HepG2 (cell line): ENCODE results near the gene TRIM25. TPM values are rescaled to one million over a fixed set of nuclear protein-coding genes. Genes with fewer than 3 reads are reported as not detected.

Experiments used
- ATAC-seq: fragments of 200-7000 bp; cut with Tn5 transposase; 3 replicates; pipeline ENCODE4 v1.9.1; 2020; ENCODE audit warnings: mild to moderate bottlenecking, moderate library complexity
- BruUV-seq: library from RNA; stranded (reverse); fragments of 400-500 nt; replicated peaks from 2 replicates; lab custom pipeline; 2021; lab: Mats Ljungman, UMichigan
- CTCF ChIA-PET: fragments of 300-600 bp; formaldehyde crosslinking; extraction: SDS; loops from one replicate; lab custom pipeline; 2021; ENCODE audit warnings: low total read pairs, inconsistent platforms, low intra/inter-chr PET ratio; lab: Yijun Ruan, JAX
- POLR2A ChIA-PET: fragments of 350-600 bp; sonication (Branson Sonifier 250); formaldehyde crosslinking; loops from one replicate; lab custom pipeline; 2020; ENCODE audit warnings: antibody characterized with exemption, inconsistent platforms; lab: Yijun Ruan, JAX
- DNase-seq: peaks from one replicate; pipeline ENCODE4 v3.0.0-alpha.2; 2015; ENCODE audit warnings: low spot score
- FAIRE-seq: peaks from 3 replicates; lab custom pipeline; 2011; peaks lifted over from hg19 to GRCh38; lab: Jason Lieb, UNC
- H2AFZ ChIP-seq: one replicate; pipeline ENCODE4 v1.6.1; 2011; ENCODE audit warnings: low read length, inconsistent platforms
- H3K27ac ChIP-seq: fragments of 300-600 bp; 3 replicates; pipeline ENCODE4 v1.8.0; 2011; ENCODE audit warnings: mixed run types, mild to moderate bottlenecking, mixed read lengths, low read length, inconsistent platforms; ENCODE audit not compliant: insufficient read depth; ENCODE audit errors: extremely low read length
- H3K27me3 ChIP-seq, 2 experiments: fragments of 200-600 bp in 1 of 2; 2 replicates in 1 of 2; 3 replicates in 1 of 2; pipeline versions ENCODE4 v1.6.0 to v1.8.0; 2011; ENCODE audit warnings: low read length in 2 of 2, mild to moderate bottlenecking in 2 of 2, moderate library complexity in 2 of 2, inconsistent platforms in 1 of 2; ENCODE audit not compliant: insufficient read depth in 2 of 2, control insufficient read depth in 1 of 2
- H3K36me3 ChIP-seq, 2 experiments: fragments of 200-600 bp in 1 of 2; replicated peaks in 1 of 2; 2 replicates in 1 of 2; 3 replicates in 1 of 2; pipeline versions ENCODE4 v1.5.1 to v1.8.0; 2011; ENCODE audit warnings: low read length in 2 of 2, inconsistent platforms in 1 of 2; ENCODE audit not compliant: insufficient read depth in 2 of 2, control insufficient read depth in 1 of 2
- H3K4me1 ChIP-seq: 2 replicates; pipeline ENCODE4 v1.5.1; 2012; ENCODE audit warnings: low read length, inconsistent platforms; ENCODE audit not compliant: insufficient read depth
- H3K4me2 ChIP-seq: 2 replicates; pipeline ENCODE4 v1.6.0; 2011; ENCODE audit warnings: low read depth, low read length, inconsistent platforms
- H3K4me3 ChIP-seq, 3 experiments: fragments of 200-600 bp in 1 of 3; sonication (generic), shearing (Covaris generic) in 1 of 3; replicated peaks in 1 of 3; 2 replicates each; pipeline ENCODE4 v1.5.1; 2011 to 2016; ENCODE audit warnings: low read length in 3 of 3, inconsistent platforms in 2 of 3, low read depth in 2 of 3, mild to moderate bottlenecking in 2 of 3, control low read depth in 1 of 3, mixed read lengths in 1 of 3; ENCODE audit not compliant: insufficient read depth in 1 of 3
- H3K79me2 ChIP-seq: one replicate; pipeline ENCODE4 v1.6.1; 2011; ENCODE audit warnings: low read length, inconsistent platforms; ENCODE audit not compliant: insufficient read depth
- H3K9ac ChIP-seq: 2 replicates; pipeline ENCODE4 v1.6.0; 2011; ENCODE audit warnings: mild to moderate bottlenecking, low read depth, low read length, inconsistent platforms; ENCODE audit not compliant: insufficient read depth
- H3K9me3 ChIP-seq: 2 replicates; pipeline ENCODE4 v1.5.1; 2012; ENCODE audit warnings: mild to moderate bottlenecking, low read length
- H4K20me1 ChIP-seq: 2 replicates; pipeline ENCODE4 v1.6.0; 2011; ENCODE audit warnings: inconsistent platforms, mild to moderate bottlenecking, low read length, moderate library complexity; ENCODE audit not compliant: insufficient read depth
- ATAD3A ChIP-seq: sonication (generic); formaldehyde crosslinking; IDR thresholded peaks from 2 replicates; pipeline ENCODE4 v1.4.0; 2020; ENCODE audit warnings: missing genetic modification reagents
- CAMTA2 ChIP-seq: sonication (generic); formaldehyde crosslinking; IDR thresholded peaks from 2 replicates; pipeline ENCODE4 v1.4.0; 2020; ENCODE audit warnings: mild to moderate bottlenecking, missing genetic modification reagents, borderline replicate concordance
- CHCHD3 ChIP-seq: sonication (generic); formaldehyde crosslinking; IDR thresholded peaks from 2 replicates; pipeline ENCODE4 v1.8.0; 2022; ENCODE audit warnings: mild to moderate bottlenecking, missing genetic modification reagents, moderate library complexity
- RBFOX2 ChIP-seq: fragments of 200-400 bp; formaldehyde crosslinking; IDR thresholded peaks from 2 replicates; pipeline ENCODE4 v1.6.1; 2017; ENCODE audit warnings: low read depth, mild to moderate bottlenecking, low read length
- RFX3 ChIP-seq: IDR thresholded peaks from 2 replicates; pipeline ENCODE4 v1.6.1; 2016; ENCODE audit warnings: missing biosample characterization, missing genetic modification reagents
- WGBS: methylation state at CpG from one replicate; pipeline ENCODE4 v1.1.6; 2017; ENCODE audit warnings: low lambda C conversion rate; 5-methylcytosine and 5-hydroxymethylcytosine counted together
- in situ Hi-C: cut with HindIII; loops from 2 replicates; pipeline ENCODE4 v1.10.0; 2017; ENCODE audit warnings: low pct_unique_long_range_greater_than_20kb; ENCODE audit not compliant: extremely low pct_ligation_motif_present
- intact Hi-C: fragments of 100-400 bp; cut with micrococcal nuclease; formaldehyde crosslinking; loops from one replicate; pipeline ENCODE4 v1.10.0; 2022; ENCODE audit not compliant: unreplicated experiment
- polyA plus RNA-seq, 8 experiments: library from polyadenylated mRNA; depleted of rRNA in 3 of 8; stranded (reverse) in 7 of 8; unstranded in 1 of 8; fragments of >200 nt; fragmentation: Illumina TruSeq in 4 of 8; extraction: Trizol in 4 of 8; gene quantifications; 2 replicates each; pipeline versions ENCODE4 v1.2.1 to v1.2.3, GENCODE V29; 2011 to 2016; ENCODE audit warnings: low read depth in 4 of 8, missing spikeins in 1 of 8, mixed read lengths in 1 of 8; ENCODE audit not compliant: insufficient read depth in 1 of 8
- total RNA-seq, 5 experiments: library from RNA; depleted of rRNA; stranded (reverse); fragments of >200 nt; fragmentation: Illumina TruSeq; extraction: Trizol; gene quantifications; 2 replicates each; pipeline ENCODE4 v1.2.3, GENCODE V29; 2016; ENCODE audit warnings: low read depth in 1 of 5

Gene TRIM25
- total and polyA plus RNA-seq, 2 of the 13 experiments (the other 11 are each of a cell fraction or from before 2014, with no cell fraction given) = 30.8 to 42.2 TPM

- Histone ChIP-seq H3K9me3 (no peaks in the 10 kb centered on the region), H3K4me3 (no peak overlapping the region), H3K4me1 (peaks cover 13% of the 10 kb centered on the region), H3K36me3 (peaks cover 58 to 93% of the 10 kb centered on the region in 2 experiments), H4K20me1 (peaks cover 6% of the 10 kb centered on the region; the same call in 1 of the 2 replicates), H3K4me2 (no peak overlapping the region), H3K27me3 (no peaks in the 10 kb centered on the region), H2AFZ (no peak overlapping the region), H3K9ac (no peak overlapping the region), H3K27ac (no peak overlapping the region), H3K79me2 (no peaks in the 10 kb centered on the region)
- FAIRE-seq (no peak), ATAC-seq (no peak), DNase-seq (no peak)
- over 99% methylated on average over 5 of the region's 5 CpGs for WGBS
- no TSS peak for BruUV-seq
- ChIA-PET POLR2A (interaction anchor here (0.7 kb wide), 1 partner anchor 11 kb away, joined by 4 read pairs; no protein-coding TSS in a partner anchor), CTCF (no interaction called here)
- intact Hi-C loops = no loop called here
- in situ Hi-C loops = no loop called here
- TF ChIP-seq RBFOX2 = peak; percentile 18; the same call in 1 of the 2 replicates
- TF ChIP-seq CAMTA2 (CRISPR knock-in tag) = no peak
- no peak for TF ChIP-seq RFX3 (CRISPR knock-in tag)
Measured at GRCh38 chr17:56903560-56903959, 10.3 kb downstream of the TRIM25 start.

GRCh38 chr17:56902348-56902747 lies 11.5 kb downstream of the TRIM25 start:
- BruUV-seq = no TSS peak
- H3K27me3 ChIP-seq = no peaks in the 10 kb centered on the region
- CTCF ChIA-PET = no interaction called here
- no peak overlapping the region for H3K4me2 ChIP-seq
- H3K9me3 ChIP-seq = no peaks in the 10 kb centered on the region
- ATAC-seq (no peak), DNase-seq (no peak), FAIRE-seq (no peak)
- H4K20me1 ChIP-seq = peaks cover 6% of the 10 kb centered on the region; the same call in 1 of the 2 replicates
- H3K9ac ChIP-seq = no peak overlapping the region
- no peak for TF ChIP-seq CHCHD3 (CRISPR knock-in tag)
- TF ChIP-seq ATAD3A (CRISPR knock-in tag) = 0 out of 2 replicates have a peak, but pooled peaks have one; percentile 50
- intact Hi-C loops = no loop called here
- in situ Hi-C loops = no loop called here
- H3K79me2 ChIP-seq = no peaks in the 10 kb centered on the region
- POLR2A ChIA-PET = interaction anchor here (1.5 to 4.3 kb wide), 2 partner anchors 7 to 11 kb away, joined by 4 to 28 read pairs; partner anchors contain the start of gene TRIM25
- H3K36me3 ChIP-seq = peaks cover 55 to 93% of the 10 kb centered on the region in 2 experiments
- no peak overlapping the region for H3K27ac ChIP-seq
- 95% methylated on average over 4 of the region's 4 CpGs for WGBS
- H3K4me1 ChIP-seq = peaks cover 13% of the 10 kb centered on the region
- no peak overlapping the region for H3K4me3 ChIP-seq
- H2AFZ ChIP-seq = no peak overlapping the region
